IMR-90 (cell line): Measurements from ENCODE around the gene ITGA5. TPM values are rescaled to one million over a fixed set of nuclear protein-coding genes. Genes with fewer than 3 reads are reported as not detected.

Experiments used
- ATAC-seq: fragments of 200-7000 bp; cut with Tn5 transposase; 2 replicates; pipeline ENCODE4 v1.9.1; 2020; ENCODE audit warnings: low read depth, mild to moderate bottlenecking, moderate library complexity
- BruUV-seq: library from RNA; stranded (reverse); fragments of 400-500 nt; replicated peaks from 2 replicates; lab custom pipeline; 2021; lab: Mats Ljungman, UMichigan
- CTCF ChIA-PET: fragments of 300-600 bp; formaldehyde crosslinking; extraction: SDS; loops from one replicate; lab custom pipeline; 2021; ENCODE audit warnings: antibody characterized with exemption; lab: Yijun Ruan, JAX
- POLR2A ChIA-PET: fragments of 300-600 bp; sonication (Branson Sonifier 250); formaldehyde crosslinking; loops from one replicate; lab custom pipeline; 2022; ENCODE audit warnings: antibody characterized with exemption; ENCODE audit not compliant: unreplicated experiment; lab: Charles Lee
- DNase-seq: peaks from one replicate; pipeline ENCODE4 v3.0.0; 2013
- H2AFZ ChIP-seq: replicated peaks from 2 replicates; pipeline ENCODE3; 2013; ENCODE audit warnings: low read length, mild to moderate bottlenecking; ENCODE audit not compliant: poor library complexity
- H2AK5ac ChIP-seq: 2 replicates; pipeline ENCODE4 v1.6.1; 2013; ENCODE audit warnings: low read depth, low read length, inconsistent platforms
- H2AK9ac ChIP-seq: replicated peaks from 2 replicates; pipeline ENCODE3; 2013; ENCODE audit warnings: mild to moderate bottlenecking, low read depth, low read length, moderate library complexity; ENCODE audit not compliant: poor library complexity
- H2BK120ac ChIP-seq: 2 replicates; pipeline ENCODE4 v1.6.1; 2013; ENCODE audit warnings: low read depth, low read length, inconsistent platforms
- H2BK15ac ChIP-seq: 3 replicates; pipeline ENCODE4 v1.6.1; 2013; ENCODE audit warnings: low read depth, low read length, inconsistent platforms
- H2BK20ac ChIP-seq: 2 replicates; pipeline ENCODE4 v1.6.1; 2013; ENCODE audit warnings: low read depth, mild to moderate bottlenecking, inconsistent platforms, low read length, moderate library complexity
- H2BK5ac ChIP-seq: 2 replicates; pipeline ENCODE4 v1.6.1; 2013; ENCODE audit warnings: mild to moderate bottlenecking, low read depth, low read length, inconsistent platforms; ENCODE audit not compliant: poor library complexity, severe bottlenecking
- H3K14ac ChIP-seq: replicated peaks from 2 replicates; pipeline ENCODE4 v1.6.1; 2013; ENCODE audit warnings: low read depth, low read length, inconsistent platforms
- H3K18ac ChIP-seq: 2 replicates; pipeline ENCODE4 v1.6.1; 2013; ENCODE audit warnings: low read depth, low read length, control low read depth
- H3K23ac ChIP-seq: 2 replicates; pipeline ENCODE4 v1.6.1; 2013; ENCODE audit warnings: low read depth, low read length, inconsistent platforms
- H3K27ac ChIP-seq: 2 replicates; pipeline ENCODE4 v1.5.1; 2013; ENCODE audit warnings: mild to moderate bottlenecking, control low read depth, low read length; ENCODE audit not compliant: insufficient read depth
- H3K27me3 ChIP-seq: 2 replicates; pipeline ENCODE4 v1.6.1; 2013; ENCODE audit warnings: low read length; ENCODE audit not compliant: control insufficient read depth, insufficient read depth
- H3K36me3 ChIP-seq: 2 replicates; pipeline ENCODE4 v1.6.1; 2013; ENCODE audit warnings: low read length, mixed read lengths; ENCODE audit not compliant: control insufficient read depth, insufficient read depth
- H3K4ac ChIP-seq: 2 replicates; pipeline ENCODE4 v1.6.1; 2013; ENCODE audit warnings: low read depth, low read length, inconsistent platforms
- H3K4me1 ChIP-seq: 2 replicates; pipeline ENCODE4 v1.6.1; 2013; ENCODE audit warnings: low read length, mixed read lengths; ENCODE audit not compliant: control insufficient read depth, insufficient read depth
- H3K4me2 ChIP-seq: 2 replicates; pipeline ENCODE4 v1.6.1; 2013; ENCODE audit warnings: low read depth, mild to moderate bottlenecking, control low read depth, low read length, moderate library complexity
- H3K4me3 ChIP-seq: 2 replicates; pipeline ENCODE4 v1.5.1; 2013; ENCODE audit warnings: low read depth, mild to moderate bottlenecking, control low read depth, low read length, moderate library complexity; ENCODE audit not compliant: insufficient read depth
- H3K56ac ChIP-seq: 2 replicates; pipeline ENCODE4 v1.6.1; 2013; ENCODE audit warnings: low read length, inconsistent platforms; ENCODE audit not compliant: insufficient read depth; ENCODE audit errors: extremely low read depth
- H3K79me1 ChIP-seq, 2 experiments: 2 replicates each; pipeline ENCODE4 v1.6.1; 2013; ENCODE audit warnings: low read length in 2 of 2, inconsistent platforms in 1 of 2, low read depth in 1 of 2
- H3K9ac ChIP-seq: 2 replicates; pipeline ENCODE4 v1.6.1; 2013; ENCODE audit warnings: low read depth, low read length, control low read depth
- H3K9me1 ChIP-seq: 2 replicates; pipeline ENCODE4 v1.6.1; 2013; ENCODE audit warnings: low read length, inconsistent platforms; ENCODE audit not compliant: insufficient read depth
- H3K9me3 ChIP-seq: 2 replicates; pipeline ENCODE4 v1.6.1; 2013; ENCODE audit warnings: low read length; ENCODE audit not compliant: control insufficient read depth, insufficient read depth
- H4K20me1 ChIP-seq: 2 replicates; pipeline ENCODE4 v1.6.1; 2013; ENCODE audit warnings: low read length, inconsistent platforms; ENCODE audit not compliant: insufficient read depth
- H4K5ac ChIP-seq: 2 replicates; pipeline ENCODE4 v1.6.1; 2013; ENCODE audit warnings: mild to moderate bottlenecking, low read depth, low read length, control low read depth
- H4K8ac ChIP-seq, 2 experiments: 2 replicates each; pipeline ENCODE4 v1.6.1; 2013; ENCODE audit warnings: low read depth in 2 of 2, low read length in 2 of 2, control low read depth in 1 of 2, inconsistent platforms in 1 of 2
- H4K91ac ChIP-seq: 2 replicates; pipeline ENCODE4 v1.6.1; 2013; ENCODE audit warnings: low read depth, low read length, inconsistent platforms; ENCODE audit not compliant: insufficient read depth
- BHLHE40 ChIP-seq: fragments of 150-350 bp; IDR thresholded peaks from 2 replicates; pipeline ENCODE4 v1.6.1; 2016; ENCODE audit warnings: mild to moderate bottlenecking, low read depth, low read length
- CEBPB ChIP-seq: IDR thresholded peaks from 2 replicates; pipeline ENCODE4 v1.6.1; 2012; ENCODE audit warnings: low read depth, low read length, improper control_type of control experiment
- CHD1 ChIP-seq: IDR thresholded peaks from 2 replicates; pipeline ENCODE4 v1.6.1; 2012; ENCODE audit warnings: low read depth, low read length, improper control_type of control experiment
- FOS ChIP-seq: fragments of 150-350 bp; IDR thresholded peaks from 2 replicates; pipeline ENCODE4 v1.6.1; 2016; ENCODE audit warnings: low read depth, low read length
- MAFK ChIP-seq: IDR thresholded peaks from 2 replicates; pipeline ENCODE4 v1.6.1; 2012; ENCODE audit warnings: low read depth, low read length, improper control_type of control experiment
- MAZ ChIP-seq: IDR thresholded peaks from 2 replicates; pipeline ENCODE4 v1.6.1; 2012; ENCODE audit warnings: low read depth, mild to moderate bottlenecking, low read length, improper control_type of control experiment, moderate library complexity, borderline replicate concordance
- MXI1 ChIP-seq: IDR thresholded peaks from 2 replicates; pipeline ENCODE4 v1.6.1; 2012; ENCODE audit warnings: low read depth, mild to moderate bottlenecking, low read length, moderate library complexity, borderline replicate concordance
- NFE2L2 ChIP-seq: fragments of 150-350 bp; IDR thresholded peaks from 2 replicates; pipeline ENCODE4 v1.6.1; 2016; ENCODE audit warnings: low read depth, mild to moderate bottlenecking, low read length
- POLR2A ChIP-seq: IDR thresholded peaks from 2 replicates; pipeline ENCODE4 v1.6.1; 2012; ENCODE audit warnings: mild to moderate bottlenecking, low read depth, low read length
- RAD21 ChIP-seq: IDR thresholded peaks from 2 replicates; pipeline ENCODE4 v1.6.1; 2012; ENCODE audit warnings: low read length, improper control_type of control experiment
- RCOR1 ChIP-seq: IDR thresholded peaks from 2 replicates; pipeline ENCODE4 v1.6.1; 2012; ENCODE audit warnings: mild to moderate bottlenecking, low read length, improper control_type of control experiment; ENCODE audit not compliant: insufficient replicate concordance
- RFX5 ChIP-seq: IDR thresholded peaks from 2 replicates; pipeline ENCODE4 v1.8.0; 2012; ENCODE audit warnings: low read depth, mild to moderate bottlenecking, low read length, moderate library complexity
- SMC3 ChIP-seq: fragments of 150-350 bp; IDR thresholded peaks from 2 replicates; pipeline ENCODE4 v1.6.1; 2016; ENCODE audit warnings: low read depth, mild to moderate bottlenecking, antibody characterized with exemption, low read length, moderate library complexity
- WGBS, 2 experiments: methylation state at CpG; one replicate each; pipeline versions ENCODE4 v1.1.5 to v1.1.7; 2013; ENCODE audit warnings: missing lambda C conversion rate in 2 of 2; ENCODE audit not compliant: insufficient read length in 1 of 2; ENCODE audit errors: extremely low coverage in 2 of 2; 5-methylcytosine and 5-hydroxymethylcytosine counted together
- dilution Hi-C: fragments of 300-500 bp; cut with HindIII; formaldehyde crosslinking; loops from one replicate; pipeline ENCODE4 v1.14.3; 2018; ENCODE audit warnings: low sequenced_read_pairs; ENCODE audit not compliant: unreplicated experiment
- in situ Hi-C: fragments of 300-500 bp; cut with MboI; formaldehyde crosslinking; loops from 3 replicates; pipeline ENCODE4 v1.14.3; 2019; ENCODE audit warnings: low sequenced_read_pairs, inconsistent platforms, mixed read lengths
- intact Hi-C: fragments of 100-400 bp; cut with micrococcal nuclease; formaldehyde crosslinking; loops from 2 replicates; pipeline ENCODE4 v1.10.0; 2022
- polyA plus RNA-seq, 3 experiments: library from polyadenylated mRNA; depleted of rRNA; stranded (reverse); fragments of >200 nt; gene quantifications; 2 replicates each; pipeline ENCODE4 v1.2.3, GENCODE V29; 2012; ENCODE audit warnings: low replicate concordance in 1 of 3
- total RNA-seq: library from RNA; depleted of rRNA; stranded (reverse); fragments of >200 nt; gene quantifications from 2 replicates; pipeline ENCODE4 v1.2.3, GENCODE V29; 2012
- TF ChIP-seq, protein P1 (sequence below): conservative IDR thresholded peaks from 2 replicates; pipeline ENCODE4 v1.5.1; 2012; ENCODE audit warnings: mild to moderate bottlenecking, low read depth, low read length, improper control_type of control experiment
- TF ChIP-seq, protein P2 (sequence below): fragments of 150-350 bp; IDR thresholded peaks from 2 replicates; pipeline ENCODE4 v1.6.1; 2017; ENCODE audit warnings: mild to moderate bottlenecking, antibody characterized with exemption, low read length, low read depth
- TF ChIP-seq, protein P3 (sequence below): fragments of 150-350 bp; IDR thresholded peaks from 2 replicates; pipeline ENCODE4 v1.6.1; 2016; ENCODE audit warnings: low read depth, mild to moderate bottlenecking, low read length, moderate library complexity, borderline replicate concordance

The ITGA5 gene
- total and polyA plus RNA-seq, 2 of the 4 experiments (the other 2 are of a cell fraction): 159 to 259 TPM

DNA sequence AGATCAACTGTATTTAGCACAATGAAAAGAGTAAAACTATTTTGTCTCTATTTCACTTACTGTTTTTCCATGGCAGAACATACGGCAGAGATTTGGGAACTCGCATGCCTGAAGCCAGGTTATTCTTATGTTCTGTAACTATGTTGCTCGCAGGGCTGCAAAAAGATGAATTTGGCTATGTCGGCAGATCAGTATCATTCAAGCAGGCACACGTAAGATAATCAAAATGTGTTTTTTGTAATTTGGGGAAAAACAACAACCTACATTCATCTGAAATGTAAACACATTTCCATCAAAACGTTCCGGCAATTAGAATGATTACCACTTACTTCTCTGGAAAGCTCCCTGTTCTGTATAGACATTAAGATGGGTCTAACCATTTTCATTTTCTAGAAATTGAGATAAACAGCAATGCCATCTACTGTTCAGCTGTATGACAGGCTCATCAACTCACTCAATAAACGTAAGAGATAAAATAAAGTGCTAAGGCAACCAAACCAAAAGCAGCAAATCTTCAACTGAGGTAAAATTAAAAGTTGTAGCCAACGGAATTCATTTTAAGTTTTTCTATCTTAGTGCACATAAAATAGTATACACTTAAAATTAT lies 41.4 kb upstream of the ITGA5 start:
- Histone ChIP-seq H3K4ac (no peak overlapping the region), H4K8ac (no peak overlapping the region), H2AFZ (no peak overlapping the region), H3K23ac (no peak overlapping the region), H4K5ac (no peak overlapping the region), H3K4me2 (no peak overlapping the region), H3K4me3 (no peak overlapping the region), H3K56ac (no peak overlapping the region), H3K27ac (no peak overlapping the region), H2AK5ac (no peak overlapping the region), H3K27me3 (peaks cover 39% of the 10 kb centered on the region), H2BK15ac (no peak overlapping the region), H3K79me1 (no peaks in the 10 kb centered on the region), H2BK20ac (no peak overlapping the region), H2AK9ac (no peak overlapping the region), H4K91ac (no peak overlapping the region), H3K18ac (no peak overlapping the region), H3K4me1 (no peaks in the 10 kb centered on the region), H2BK5ac (no peak overlapping the region), H3K9ac (no peak overlapping the region), H3K14ac (no peak overlapping the region), H4K20me1 (no peaks in the 10 kb centered on the region), H3K9me1 (no peaks in the 10 kb centered on the region), H3K9me3 (no peaks in the 10 kb centered on the region), H3K36me3 (no peaks in the 10 kb centered on the region), H2BK120ac (no peak overlapping the region)
- DNase-seq: no peak
- intact Hi-C loops (no loop called here), in situ Hi-C loops (no loop called here), dilution Hi-C loops (no loop called here)
- TF ChIP-seq CEBPB: no peak
- TF ChIP-seq NFE2L2: no peak
- no peak for TF ChIP-seq POLR2A
- TF ChIP-seq CHD1: no peak
- no peak for TF ChIP-seq FOS
- TF ChIP-seq RCOR1: no peak
- TF ChIP-seq MAZ: no peak
- TF ChIP-seq, protein P1, sequence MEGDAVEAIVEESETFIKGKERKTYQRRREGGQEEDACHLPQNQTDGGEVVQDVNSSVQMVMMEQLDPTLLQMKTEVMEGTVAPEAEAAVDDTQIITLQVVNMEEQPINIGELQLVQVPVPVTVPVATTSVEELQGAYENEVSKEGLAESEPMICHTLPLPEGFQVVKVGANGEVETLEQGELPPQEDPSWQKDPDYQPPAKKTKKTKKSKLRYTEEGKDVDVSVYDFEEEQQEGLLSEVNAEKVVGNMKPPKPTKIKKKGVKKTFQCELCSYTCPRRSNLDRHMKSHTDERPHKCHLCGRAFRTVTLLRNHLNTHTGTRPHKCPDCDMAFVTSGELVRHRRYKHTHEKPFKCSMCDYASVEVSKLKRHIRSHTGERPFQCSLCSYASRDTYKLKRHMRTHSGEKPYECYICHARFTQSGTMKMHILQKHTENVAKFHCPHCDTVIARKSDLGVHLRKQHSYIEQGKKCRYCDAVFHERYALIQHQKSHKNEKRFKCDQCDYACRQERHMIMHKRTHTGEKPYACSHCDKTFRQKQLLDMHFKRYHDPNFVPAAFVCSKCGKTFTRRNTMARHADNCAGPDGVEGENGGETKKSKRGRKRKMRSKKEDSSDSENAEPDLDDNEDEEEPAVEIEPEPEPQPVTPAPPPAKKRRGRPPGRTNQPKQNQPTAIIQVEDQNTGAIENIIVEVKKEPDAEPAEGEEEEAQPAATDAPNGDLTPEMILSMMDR: no peak
- TF ChIP-seq, protein P2, sequence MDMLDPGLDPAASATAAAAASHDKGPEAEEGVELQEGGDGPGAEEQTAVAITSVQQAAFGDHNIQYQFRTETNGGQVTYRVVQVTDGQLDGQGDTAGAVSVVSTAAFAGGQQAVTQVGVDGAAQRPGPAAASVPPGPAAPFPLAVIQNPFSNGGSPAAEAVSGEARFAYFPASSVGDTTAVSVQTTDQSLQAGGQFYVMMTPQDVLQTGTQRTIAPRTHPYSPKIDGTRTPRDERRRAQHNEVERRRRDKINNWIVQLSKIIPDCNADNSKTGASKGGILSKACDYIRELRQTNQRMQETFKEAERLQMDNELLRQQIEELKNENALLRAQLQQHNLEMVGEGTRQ: no peak
- TF ChIP-seq, protein P3, sequence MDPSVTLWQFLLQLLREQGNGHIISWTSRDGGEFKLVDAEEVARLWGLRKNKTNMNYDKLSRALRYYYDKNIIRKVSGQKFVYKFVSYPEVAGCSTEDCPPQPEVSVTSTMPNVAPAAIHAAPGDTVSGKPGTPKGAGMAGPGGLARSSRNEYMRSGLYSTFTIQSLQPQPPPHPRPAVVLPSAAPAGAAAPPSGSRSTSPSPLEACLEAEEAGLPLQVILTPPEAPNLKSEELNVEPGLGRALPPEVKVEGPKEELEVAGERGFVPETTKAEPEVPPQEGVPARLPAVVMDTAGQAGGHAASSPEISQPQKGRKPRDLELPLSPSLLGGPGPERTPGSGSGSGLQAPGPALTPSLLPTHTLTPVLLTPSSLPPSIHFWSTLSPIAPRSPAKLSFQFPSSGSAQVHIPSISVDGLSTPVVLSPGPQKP: no peak
- no peak for TF ChIP-seq MAFK
- TF ChIP-seq MXI1: no peak
- TF ChIP-seq BHLHE40: no peak
- no peak for TF ChIP-seq RFX5
- no peak for TF ChIP-seq SMC3
- TF ChIP-seq RAD21: no peak
- ChIA-PET CTCF (interaction anchor here (0.6 to 1.3 kb wide), 2 partner anchors 8 to 11 kb away, joined by 4 to 7 read pairs; no protein-coding TSS in a partner anchor), POLR2A (no interaction called here)
- ATAC-seq: no peak
- BruUV-seq: no TSS peak
- WGBS, 2 experiments: 100% methylated on average over 3 of the region's 9 CpGs; no CpG with 5 or more reads in 1 of the 2 experiments
